GM18502 (cell line): Measurements from ENCODE around the gene WDR11.
A peak's percentile ranks its signal among the peaks of the same experiment; 100 is the strongest.

Source experiments
- ATAC-seq: cut with Tn5 transposase; IDR thresholded peaks from one replicate; pipeline ENCODE4 v1.9.1; 2021; ENCODE audit warnings: mild to moderate bottlenecking; ENCODE audit not compliant: unreplicated experiment, poor library complexity

Gene WDR11, protein sequence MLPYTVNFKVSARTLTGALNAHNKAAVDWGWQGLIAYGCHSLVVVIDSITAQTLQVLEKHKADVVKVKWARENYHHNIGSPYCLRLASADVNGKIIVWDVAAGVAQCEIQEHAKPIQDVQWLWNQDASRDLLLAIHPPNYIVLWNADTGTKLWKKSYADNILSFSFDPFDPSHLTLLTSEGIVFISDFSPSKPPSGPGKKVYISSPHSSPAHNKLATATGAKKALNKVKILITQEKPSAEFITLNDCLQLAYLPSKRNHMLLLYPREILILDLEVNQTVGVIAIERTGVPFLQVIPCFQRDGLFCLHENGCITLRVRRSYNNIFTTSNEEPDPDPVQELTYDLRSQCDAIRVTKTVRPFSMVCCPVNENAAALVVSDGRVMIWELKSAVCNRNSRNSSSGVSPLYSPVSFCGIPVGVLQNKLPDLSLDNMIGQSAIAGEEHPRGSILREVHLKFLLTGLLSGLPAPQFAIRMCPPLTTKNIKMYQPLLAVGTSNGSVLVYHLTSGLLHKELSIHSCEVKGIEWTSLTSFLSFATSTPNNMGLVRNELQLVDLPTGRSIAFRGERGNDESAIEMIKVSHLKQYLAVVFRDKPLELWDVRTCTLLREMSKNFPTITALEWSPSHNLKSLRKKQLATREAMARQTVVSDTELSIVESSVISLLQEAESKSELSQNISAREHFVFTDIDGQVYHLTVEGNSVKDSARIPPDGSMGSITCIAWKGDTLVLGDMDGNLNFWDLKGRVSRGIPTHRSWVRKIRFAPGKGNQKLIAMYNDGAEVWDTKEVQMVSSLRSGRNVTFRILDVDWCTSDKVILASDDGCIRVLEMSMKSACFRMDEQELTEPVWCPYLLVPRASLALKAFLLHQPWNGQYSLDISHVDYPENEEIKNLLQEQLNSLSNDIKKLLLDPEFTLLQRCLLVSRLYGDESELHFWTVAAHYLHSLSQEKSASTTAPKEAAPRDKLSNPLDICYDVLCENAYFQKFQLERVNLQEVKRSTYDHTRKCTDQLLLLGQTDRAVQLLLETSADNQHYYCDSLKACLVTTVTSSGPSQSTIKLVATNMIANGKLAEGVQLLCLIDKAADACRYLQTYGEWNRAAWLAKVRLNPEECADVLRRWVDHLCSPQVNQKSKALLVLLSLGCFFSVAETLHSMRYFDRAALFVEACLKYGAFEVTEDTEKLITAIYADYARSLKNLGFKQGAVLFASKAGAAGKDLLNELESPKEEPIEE

DNA sequence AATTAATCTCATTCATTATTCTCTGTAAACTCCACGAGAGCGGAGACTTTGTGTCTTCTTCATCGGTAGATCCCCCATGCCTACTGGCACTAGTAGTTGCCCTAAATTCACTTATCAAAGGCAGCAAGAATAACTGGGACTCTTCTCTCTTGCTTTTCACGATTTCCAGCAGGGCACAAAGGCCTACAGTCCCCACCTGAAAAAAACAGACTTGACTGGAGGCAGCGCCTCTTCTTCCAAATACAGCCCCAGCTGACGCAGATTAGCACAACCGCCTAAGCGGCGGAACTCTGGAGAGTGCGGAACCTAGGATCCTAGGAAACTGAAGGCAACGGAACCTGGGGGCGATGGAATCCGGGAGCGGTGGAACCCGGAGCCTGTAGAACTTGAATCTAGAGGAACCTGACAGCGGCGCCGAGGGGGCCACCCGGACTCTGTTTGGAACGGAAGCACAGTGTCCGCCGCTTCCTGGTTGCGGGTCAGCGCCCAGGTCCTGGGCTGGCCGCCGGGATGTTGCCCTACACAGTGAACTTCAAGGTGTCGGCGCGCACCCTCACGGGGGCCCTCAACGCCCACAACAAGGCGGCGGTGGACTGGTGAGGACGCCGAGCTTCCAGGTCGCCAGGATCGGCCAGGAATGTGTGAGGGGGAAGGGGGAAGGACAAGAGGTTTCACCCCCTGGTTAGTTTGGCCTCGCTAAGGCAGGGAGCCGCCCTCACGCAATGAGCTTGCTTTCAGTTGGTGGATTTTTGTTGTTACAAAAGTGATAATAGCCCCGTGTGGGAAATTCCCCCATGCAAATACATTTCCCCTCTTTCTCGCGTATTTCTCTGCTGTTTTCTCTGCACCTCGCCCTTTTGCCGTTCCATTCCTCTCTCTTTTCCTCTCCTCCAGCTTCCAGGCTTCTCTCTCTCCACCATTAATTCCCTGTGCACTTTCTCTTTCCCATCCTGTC lies at the start of gene WDR11:
Gene WDR11, plus strand, starts transcription at position 452 of the 955 bp plus-strand sequence. Its CDS starts 59 bp downstream, at position 511.
- ATAC-seq = peak; percentile 94

DNA sequence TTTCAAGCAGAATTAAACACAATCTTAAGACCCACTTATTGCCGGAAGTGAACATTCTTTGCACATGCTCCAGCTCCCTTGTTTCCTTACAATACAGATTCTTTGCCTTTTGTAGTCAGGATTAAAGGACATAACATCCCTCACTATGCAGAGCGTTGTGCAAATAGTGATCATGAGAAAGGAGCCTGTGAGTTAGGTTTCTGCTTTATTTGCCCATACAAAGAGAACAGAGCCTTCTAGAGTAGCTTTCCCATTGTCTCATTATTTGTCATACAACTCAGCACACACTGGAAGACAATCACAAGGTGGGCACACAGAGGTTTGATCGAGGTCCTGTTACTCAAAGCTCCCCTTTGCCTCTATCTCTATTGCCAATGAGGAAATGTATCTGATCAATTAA lies 48.2 kb upstream of the WDR11 start:
- no peak for ATAC-seq

DNA sequence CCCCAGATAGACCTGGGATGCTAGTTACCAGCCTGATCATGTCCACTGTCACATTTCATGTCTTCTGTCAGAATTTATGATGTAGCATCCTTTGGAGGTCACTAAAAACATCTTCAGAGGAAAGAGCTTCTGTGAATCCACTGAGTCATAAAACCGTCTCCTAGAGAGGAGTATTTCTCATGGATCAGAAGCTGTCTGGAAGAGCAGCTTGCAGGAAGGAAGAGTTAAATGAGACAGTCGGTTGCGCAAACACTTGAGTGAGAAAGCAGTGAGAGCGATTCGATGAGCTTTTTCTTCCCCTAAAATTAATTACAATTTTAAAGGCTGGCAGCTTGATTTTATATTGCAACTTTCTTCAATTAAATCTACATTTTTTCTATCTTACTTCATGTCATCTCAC lies 47.2 kb upstream of the WDR11 start:
- no peak for ATAC-seq

DNA sequence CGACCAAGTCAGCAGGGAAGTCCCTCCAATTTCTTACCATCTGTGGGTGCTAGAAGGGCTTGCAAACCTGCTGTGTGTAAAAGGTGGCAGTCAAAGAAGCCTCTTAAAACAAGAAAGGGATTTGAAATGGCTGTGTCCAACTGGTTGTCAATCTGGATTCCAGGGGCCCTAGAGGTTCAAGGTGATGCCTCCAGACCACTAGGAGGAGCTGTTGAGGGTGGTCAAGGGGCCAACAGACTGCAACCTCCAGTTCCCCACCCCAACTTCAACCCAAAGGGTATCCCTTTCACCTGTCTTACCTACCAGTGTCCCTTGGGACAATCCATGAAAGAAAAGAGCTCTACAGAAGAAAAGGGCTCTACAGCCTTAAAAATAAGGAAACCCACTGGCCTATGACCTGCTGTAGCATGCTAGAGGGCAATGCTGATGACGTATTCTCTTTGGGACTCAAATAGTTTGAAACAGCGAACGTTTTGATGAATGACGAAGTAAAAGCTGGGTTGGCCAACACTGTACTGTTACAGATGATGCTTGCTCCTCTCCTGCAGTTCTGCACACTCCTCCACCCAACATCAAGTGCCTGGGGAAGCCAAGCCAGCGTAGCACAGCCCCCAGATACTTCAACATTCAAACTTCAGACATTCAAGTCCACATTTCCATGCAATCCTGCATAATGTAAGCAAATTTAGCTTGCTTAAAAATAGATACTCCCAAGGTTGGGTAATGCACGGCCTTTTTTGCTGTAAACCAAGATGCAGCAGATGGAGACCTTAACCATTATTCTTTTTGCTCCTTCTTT lies 45.9 kb upstream of the WDR11 start:
- ATAC-seq = no peak

DNA sequence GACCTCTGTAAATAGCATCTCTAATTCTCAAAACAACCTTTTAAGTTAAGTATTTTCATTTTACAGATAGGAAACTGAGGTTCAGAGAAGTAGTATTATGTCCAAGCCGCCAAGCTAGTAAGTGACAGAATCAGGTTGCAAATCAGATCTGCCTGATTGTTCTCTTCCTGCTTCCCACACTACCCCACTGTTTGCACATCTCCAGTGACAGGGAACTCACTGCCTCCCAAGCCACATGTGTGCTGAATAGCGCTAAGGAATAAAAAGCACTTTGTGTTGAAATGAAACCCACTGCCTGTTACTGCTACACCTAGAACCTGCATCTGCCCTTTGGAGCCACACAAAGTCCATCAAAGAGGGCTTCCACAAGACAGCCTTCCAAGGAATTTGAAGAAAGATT lies 45.1 kb upstream of the WDR11 start:
- no peak for ATAC-seq

DNA sequence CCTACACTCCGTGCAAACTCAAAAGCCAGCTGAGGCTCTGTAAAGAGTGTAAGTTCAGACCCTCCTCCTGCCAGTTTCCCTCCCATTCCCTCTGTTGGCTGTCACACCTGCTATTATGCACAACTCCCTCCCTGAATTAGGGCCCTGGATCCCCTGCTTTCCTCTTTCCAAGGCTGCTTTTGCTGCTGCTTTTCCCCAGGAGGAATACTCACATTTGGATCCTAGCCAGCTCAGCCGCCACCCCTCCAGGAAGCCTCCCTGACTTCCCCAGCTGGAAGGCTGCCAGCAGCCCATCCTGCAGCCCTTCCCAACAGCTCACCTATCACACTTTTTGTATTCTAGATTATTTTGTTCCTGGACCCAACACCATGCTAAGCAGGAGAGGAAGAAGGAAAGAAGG lies 40.9 kb upstream of the WDR11 start:
- no peak for ATAC-seq

DNA sequence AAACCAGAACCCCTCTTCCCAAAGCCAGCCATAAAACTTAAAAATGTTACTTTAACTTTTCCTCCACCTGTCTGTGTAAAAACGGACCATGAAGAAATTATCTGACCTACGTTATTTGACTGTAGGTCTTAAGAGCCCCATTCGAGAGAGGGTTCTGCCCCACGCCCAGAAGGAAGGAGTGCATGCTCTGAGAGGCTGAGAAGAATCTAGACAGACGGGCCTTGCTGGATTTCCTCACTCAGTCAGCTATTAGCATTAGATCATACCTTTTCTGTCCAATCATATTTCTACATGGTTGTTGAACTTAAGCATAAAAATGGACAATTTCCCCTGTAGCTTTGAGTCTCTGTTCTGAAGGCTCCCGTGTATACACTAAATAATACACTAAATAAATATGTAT lies 38.1 kb upstream of the WDR11 start:
- no peak for ATAC-seq

- ATAC-seq = no peak
These were observed 32.9 kb upstream of the WDR11 start for GRCh38 chr10:120818301-120818700.

DNA sequence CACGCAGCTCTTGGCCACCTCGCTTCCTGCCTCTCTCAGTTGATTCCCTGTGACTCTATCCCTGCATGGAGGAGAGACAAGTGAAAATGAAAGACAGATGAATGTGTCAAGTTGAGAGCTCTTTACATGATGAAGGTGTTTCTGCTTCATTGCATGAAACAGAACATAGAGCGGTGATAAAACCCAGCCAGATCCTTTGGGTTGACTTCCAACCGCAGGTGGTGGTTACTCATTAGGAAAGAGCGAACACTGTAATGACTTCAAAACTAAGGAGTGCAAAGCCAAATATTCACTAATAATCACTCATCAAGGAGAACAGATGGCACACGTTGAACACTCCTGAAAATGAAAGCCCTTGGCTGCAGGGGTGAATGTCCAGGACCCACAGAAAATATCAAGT lies 31.8 kb upstream of the WDR11 start:
- no peak for ATAC-seq

- no peak for ATAC-seq
These were observed 27.9 kb upstream of the WDR11 start for GRCh38 chr10:120823266-120823665.

- no peak for ATAC-seq
These were observed 26.3 kb upstream of the WDR11 start for GRCh38 chr10:120824881-120825309.

- ATAC-seq = no peak
These were observed 25.0 kb upstream of the WDR11 start for GRCh38 chr10:120825878-120826769.

GRCh38 chr10:120827251-120827875 lies 23.8 kb upstream of the WDR11 start:
- peak; percentile 83 for ATAC-seq

DNA sequence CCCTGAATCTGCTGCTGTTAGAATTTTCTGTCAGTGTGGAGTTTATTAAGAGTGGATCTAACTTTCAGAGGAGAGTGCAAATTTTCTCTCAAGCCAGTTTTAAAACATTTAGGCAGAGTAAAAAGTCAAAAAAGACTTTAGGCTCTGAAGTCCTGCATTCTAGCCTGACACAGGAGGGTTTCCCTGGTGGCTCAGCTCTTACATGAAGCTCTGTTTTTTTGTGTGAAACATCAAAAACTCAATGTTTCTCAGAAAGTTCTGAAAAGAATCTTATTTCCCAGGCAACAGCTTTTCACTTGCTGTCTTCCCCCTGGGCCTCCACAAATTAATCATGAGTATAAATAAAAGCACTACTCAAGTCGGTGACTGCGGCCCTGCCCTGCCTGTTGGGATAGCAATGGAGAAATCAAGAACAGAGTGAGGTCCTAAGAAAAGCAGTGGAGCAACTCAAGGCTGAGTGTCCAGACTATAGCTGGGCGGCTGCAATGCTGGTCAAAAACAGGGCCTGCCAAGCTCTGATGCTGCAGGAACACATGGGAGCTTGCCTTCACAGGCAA lies 22.3 kb upstream of the WDR11 start:
- ATAC-seq = no peak

GRCh38 chr10:120832106-120832505 lies 19.1 kb upstream of the WDR11 start:
- no peak for ATAC-seq

- ATAC-seq = no peak
These were observed 17.8 kb upstream of the WDR11 start for GRCh38 chr10:120833222-120833928.
